Cerebellar cortex (tissue), 1 donor: ENCODE measurements around the gene ADCK2.
A peak's percentile ranks its signal among the peaks of the same experiment; 100 is the strongest.
"Not testable (repeated sequence)": the region's sequence is repeated elsewhere in the genome, so short reads cannot be mapped to it uniquely, and the experiment has no call there.

Experiments
- DNase-seq: peaks from one replicate; pipeline ENCODE4 v3.0.0-alpha.2; 2015; ENCODE audit warnings: low spot score

Gene ADCK2

GRCh38 chr7:140672382-140673062 lies at the start of gene ADCK2:
TSS of gene ADCK2 (plus strand) at chr7:140672945. CDS start at chr7:140673331, 386 bp downstream.
- DNase-seq = peak; percentile 45

- no peak for DNase-seq
Measured at GRCh38 chr7:140623980-140624379, 48.8 kb upstream of the ADCK2 start.

- DNase-seq = no peak
Measured at GRCh38 chr7:140624392-140625191, 48.2 kb upstream of the ADCK2 start.

GRCh38 chr7:140625192-140625558 lies 47.6 kb upstream of the ADCK2 start:
- not testable (repeated sequence) for DNase-seq

- DNase-seq = peak; percentile 25
Measured at GRCh38 chr7:140625908-140626868, 46.6 kb upstream of the ADCK2 start.

- no peak for DNase-seq
Measured at GRCh38 chr7:140631021-140631420, 41.7 kb upstream of the ADCK2 start.

GRCh38 chr7:140631602-140632001 lies 41.1 kb upstream of the ADCK2 start:
- no peak for DNase-seq

- DNase-seq = no peak
Measured at GRCh38 chr7:140635345-140635744, 37.4 kb upstream of the ADCK2 start.

- DNase-seq = no peak
Measured at GRCh38 chr7:140635816-140636215, 36.9 kb upstream of the ADCK2 start.

GRCh38 chr7:140637400-140637799 lies 35.3 kb upstream of the ADCK2 start:
- no peak for DNase-seq

- DNase-seq = peak; percentile 34
Measured at GRCh38 chr7:140638173-140638791, 34.5 kb upstream of the ADCK2 start.

GRCh38 chr7:140639366-140640053 lies 33.2 kb upstream of the ADCK2 start:
- peak; percentile 16 for DNase-seq

GRCh38 chr7:140640060-140640637 lies 32.6 kb upstream of the ADCK2 start:
- DNase-seq = peak; percentile 22

GRCh38 chr7:140640727-140641523 lies 31.8 kb upstream of the ADCK2 start, which contains the start of gene DENND2A:
TSS of gene DENND2A (minus strand) at chr7:140640813. CDS start at chr7:140602397, 38,416 bp downstream.
- DNase-seq = peak; percentile 51

- no peak for DNase-seq
Measured at GRCh38 chr7:140641524-140642195, 31.1 kb upstream of the ADCK2 start.

- DNase-seq = no peak
Measured at GRCh38 chr7:140643416-140643815, 29.3 kb upstream of the ADCK2 start.

- not testable (repeated sequence) for DNase-seq
Measured at GRCh38 chr7:140644761-140645160, 28.0 kb upstream of the ADCK2 start.

- no peak for DNase-seq
Measured at GRCh38 chr7:140645166-140645900, 27.4 kb upstream of the ADCK2 start.
